Retina (tissue), 1 donor: ENCODE data around the gene ARID5B.
A peak's percentile ranks its signal among the peaks of the same experiment; 100 is the strongest.

Source experiments
- DNase-seq: peaks from one replicate; pipeline ENCODE4 v3.0.0-alpha.2; 2016

Gene ARID5B

DNA sequence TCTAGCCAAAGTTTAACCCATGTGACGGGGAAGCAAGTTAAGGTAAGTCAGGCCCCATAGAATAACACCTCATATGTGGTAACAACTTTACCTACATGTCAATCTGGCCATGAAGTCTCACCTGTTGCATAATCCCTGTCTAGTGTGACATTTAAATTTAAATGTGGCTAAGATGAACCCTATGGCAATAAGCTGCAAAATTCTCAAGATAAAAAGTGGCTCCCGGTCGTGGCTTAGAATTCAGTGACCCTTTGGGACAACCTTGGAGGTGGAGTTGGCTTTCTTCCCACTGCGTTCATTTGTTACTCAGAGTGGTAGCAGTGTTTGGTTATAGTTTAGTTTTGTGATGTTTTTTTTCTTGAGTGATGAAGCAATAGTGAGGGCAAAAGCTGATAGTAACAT, 90.6 kb downstream of the ARID5B start:
- DNase-seq = no peak

DNA sequence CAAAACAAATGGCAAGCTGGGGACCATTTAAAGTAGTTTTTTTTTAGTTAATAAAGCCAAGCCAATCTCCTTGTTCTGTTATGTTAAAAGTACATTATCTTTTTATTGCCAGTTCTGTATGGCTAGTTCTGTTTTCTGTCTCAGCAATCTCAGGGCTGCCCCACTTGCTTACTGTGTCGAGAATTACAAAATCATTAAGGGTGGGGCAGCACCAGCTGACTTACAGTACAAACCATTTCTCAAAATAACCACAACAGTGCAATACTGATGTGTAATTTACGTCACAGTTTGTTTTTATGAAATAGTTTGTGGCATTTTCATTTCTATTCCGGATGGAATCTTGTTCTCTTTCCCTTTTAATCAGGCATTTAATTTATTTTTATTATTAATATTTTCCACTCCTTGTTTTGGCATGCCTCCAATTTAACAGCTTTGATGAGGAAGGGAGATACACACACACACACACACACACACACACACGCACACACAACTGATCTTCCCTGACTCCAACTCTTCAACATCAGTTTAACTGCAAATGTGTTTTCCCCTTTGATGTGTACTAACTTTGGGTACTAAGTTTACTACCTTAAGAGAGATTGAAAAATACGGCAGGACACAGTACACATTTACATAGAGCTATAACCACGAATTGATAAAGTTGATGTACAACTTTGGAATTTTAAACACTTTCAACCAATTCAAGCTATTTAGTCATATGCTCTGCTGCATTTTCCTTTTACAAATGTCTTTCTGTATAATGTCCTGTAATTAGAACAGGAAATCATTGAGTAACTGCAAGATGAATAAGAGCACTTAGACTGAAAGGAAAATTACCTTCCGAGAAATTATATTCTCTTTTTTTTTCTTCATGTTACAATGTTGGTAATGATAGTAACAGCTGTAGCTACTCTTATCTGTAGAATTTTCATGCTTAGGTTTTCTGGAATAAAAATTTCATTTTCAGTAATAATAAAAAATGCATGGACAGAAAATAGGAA, 91.5 kb downstream of the ARID5B start:
- DNase-seq = no peak

DNA sequence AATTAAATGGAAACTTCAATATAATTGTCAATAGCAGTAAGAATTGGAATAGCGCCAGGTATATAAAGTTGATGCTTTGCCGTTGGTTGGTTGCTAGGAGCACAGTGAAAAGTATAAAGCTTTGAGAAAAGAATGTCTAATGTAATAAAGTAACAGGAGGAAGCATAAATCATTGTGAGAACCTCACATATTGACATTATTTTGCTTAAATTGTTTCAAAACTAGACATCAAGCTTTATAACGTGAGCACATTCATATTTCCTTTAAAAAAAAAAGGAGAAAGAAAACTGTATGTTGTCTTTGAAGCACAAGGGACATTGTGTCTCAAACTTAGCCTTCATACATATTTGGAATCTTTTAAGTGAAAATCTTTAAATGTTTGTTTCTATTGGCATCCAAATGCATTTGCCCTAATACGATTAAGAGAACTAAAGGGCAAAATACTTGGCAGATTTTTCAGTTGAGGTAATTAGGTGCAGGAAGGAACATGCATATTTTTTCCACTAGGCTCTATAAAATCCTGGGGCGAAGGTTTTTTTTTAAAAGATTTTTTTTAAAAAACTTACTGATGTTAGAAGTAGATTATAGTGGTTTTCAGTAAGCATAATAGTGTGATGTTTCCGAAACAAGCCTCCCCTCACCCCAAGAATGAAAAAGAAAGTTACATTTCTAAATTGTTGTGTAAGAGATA, 92.4 kb downstream of the ARID5B start:
- no peak for DNase-seq

DNA sequence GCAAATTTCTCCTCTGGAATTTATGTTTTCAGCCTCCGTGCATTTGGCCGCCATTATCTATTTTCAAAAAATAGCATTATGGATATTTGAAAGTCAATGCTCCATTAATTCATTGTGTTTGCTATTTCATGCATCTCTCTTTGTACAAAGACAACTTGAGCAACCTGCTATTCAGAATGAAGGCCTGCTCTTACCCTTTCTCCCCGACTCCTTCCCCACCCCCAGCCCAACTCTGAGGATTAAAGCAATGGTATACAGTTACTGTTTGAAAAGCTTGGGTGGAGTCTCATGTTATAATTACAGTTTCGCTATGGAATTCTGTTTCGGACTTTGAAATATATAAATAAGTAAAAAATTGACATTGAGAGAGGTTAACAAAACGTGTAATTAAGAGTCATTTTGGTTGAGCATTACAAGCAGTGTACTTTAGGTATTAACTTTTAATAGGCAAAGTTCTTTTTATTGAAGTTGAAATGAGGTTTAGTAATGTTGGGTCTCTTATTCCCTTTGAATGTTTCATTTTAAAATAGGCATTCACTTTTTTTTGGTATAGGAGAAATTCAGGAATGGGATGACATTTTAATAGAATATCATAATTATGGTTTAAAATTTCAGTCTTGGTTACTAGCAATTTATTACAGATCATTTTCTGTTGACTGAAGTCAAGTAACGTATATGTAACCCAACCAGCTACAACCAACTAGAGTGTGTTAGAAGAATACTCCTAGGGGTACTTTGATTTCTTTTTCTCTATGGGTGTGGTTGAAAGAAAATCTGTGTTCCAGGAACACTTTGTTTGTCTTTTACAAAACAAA, 93.1 kb downstream of the ARID5B start:
- DNase-seq = peak; percentile 17

DNA sequence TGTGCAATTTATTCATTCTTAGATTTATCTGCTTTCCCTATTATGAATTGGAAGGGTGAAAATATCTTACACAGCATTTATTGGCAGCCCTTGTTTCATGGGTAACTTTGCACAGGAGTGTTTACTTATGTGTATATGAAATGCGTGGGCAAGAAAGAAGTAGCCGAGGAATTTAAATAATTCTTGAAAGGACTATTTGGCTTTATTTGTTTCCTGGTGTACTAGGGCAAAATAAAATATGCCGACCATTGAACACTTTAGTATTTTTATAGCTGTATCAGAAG, 93.7 kb downstream of the ARID5B start:
- DNase-seq = no peak

DNA sequence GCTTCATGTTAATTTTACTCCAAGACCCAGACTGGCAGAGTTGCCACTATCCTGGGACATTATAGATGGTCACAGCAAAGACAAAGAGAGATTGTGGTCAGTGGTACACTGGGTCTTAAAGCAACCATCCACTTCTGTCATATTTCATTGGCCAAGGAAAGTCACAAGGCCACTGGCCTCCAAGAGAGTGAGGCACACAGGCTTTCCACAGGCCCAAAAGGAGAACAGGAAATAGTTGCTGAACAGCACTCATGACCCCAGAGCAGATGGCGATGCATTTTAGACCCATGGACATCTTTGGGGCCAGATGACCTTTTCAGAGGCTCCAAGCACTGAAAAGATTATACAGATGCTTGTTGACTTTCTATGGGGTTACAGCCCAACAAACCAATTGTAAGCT, 97.4 kb downstream of the ARID5B start:
- DNase-seq = no peak

DNA sequence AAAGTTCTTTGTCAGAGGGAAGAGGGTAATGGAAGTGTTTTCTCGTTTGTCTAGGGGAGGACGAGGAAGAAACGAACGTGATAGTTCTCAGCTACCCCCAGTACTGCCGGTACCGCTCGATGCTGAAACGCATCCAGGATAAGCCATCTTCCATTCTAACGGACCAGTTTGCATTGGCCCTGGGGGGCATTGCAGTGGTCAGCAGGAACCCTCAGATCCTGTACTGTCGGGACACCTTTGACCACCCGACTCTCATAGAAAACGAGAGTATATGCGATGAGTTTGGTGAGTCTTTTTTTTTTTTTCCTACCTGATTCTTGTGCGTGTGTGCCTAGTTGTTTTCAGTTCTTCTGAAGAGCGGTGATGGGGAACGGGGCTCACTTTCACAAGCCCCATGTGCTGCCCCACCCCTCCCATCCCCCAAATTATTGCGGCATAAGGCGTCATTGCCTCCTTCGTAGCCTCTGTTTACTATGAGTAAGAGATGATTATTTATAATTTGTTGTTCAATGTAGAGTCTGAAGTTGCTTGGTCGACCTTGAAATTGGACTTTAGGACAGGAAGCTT, 98.6 kb downstream of the ARID5B start:
- DNase-seq = no peak

DNA sequence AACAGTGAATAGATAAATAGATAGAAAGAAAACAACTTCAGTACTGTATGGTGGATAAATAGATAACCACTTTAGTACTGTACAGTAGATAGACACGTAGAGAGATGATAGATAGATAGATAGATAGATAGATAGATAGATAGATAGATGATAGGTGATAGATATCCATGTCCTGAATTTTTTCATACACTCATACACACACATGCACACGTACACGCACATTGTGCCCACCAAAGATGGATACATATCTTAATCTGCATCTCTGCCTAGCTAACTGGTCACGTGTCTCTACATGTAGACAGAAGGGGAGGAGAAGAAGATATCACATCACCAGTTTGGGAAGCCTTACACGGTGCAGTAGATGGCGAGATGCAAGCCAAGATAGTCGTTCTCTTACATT, 99.2 kb downstream of the ARID5B start:
- DNase-seq = no peak

DNA sequence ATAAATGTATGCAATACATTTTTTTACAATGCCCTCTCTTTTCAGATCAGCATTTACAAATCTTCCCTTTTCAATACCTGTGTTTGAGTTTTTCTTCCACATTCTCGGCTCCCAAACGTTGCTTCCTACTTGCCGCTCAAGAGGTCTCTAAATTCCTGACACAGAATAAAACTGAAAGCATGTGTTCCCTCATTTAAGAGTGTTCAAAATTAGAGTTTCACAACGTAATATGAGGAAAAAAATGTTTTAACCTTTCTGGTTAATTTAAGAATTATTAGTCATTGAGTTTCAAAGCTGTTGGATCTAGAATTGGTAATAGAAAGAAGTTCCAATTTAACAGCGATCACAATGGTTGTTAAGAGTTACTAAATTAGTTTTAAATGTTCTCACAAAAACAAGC, 100.4 kb downstream of the ARID5B start:
- DNase-seq = no peak

DNA sequence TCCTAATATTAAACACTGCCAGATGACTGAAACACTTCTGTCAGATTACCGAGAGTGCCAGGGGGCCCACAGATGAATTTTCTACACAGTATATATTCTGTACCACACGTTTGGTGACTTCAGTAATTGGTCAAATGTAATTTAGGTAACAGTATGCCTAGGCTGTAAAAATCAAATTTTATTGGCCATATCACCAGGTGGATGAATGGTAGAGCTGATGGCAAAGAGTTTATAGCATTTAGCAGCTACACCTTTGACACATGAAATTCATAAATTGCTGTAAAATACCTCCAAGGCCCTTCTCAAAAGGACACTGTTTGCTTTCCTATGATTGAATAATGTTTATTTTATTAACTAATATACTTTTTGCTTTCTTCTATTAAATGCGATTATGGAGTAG, 101.3 kb downstream of the ARID5B start:
- DNase-seq = no peak

DNA sequence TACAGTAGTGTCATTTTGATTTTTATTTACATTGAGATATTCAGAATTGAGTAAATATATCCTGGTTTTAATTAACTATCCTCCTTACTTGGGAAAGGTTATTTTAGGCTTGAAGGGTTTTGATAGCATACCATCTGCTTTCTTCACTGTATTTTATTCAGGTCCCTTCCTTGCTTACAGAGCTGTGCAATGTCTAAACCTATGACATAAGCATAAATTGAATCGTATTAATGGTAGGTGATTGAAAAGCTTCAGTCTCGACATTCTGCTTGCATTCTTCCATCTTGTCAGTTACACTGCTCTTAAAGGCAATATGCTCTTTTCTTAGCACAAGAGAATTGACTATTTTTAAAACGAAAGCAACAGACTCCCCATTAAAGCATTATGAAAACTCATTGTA, 102.5 kb downstream of the ARID5B start:
- no peak for DNase-seq

DNA sequence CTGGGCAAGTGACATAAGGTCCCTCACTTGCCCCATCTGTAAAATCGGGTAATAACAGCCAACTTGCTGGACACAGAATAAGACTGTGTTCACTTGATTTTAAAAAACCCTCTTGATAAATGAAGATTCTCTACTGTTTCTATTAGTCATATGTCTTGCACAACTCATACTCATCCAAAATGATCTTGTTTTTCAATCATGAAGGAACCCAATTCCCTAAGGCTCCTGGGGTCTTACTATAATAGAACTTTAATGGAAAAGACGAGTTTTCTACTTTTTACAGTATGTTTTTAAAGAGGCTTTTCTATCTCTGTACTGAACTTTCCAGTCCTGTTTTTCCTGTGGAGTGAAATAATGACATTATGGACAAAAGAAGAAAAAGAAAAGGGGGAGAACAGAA, 103.8 kb downstream of the ARID5B start:
- no peak for DNase-seq

DNA sequence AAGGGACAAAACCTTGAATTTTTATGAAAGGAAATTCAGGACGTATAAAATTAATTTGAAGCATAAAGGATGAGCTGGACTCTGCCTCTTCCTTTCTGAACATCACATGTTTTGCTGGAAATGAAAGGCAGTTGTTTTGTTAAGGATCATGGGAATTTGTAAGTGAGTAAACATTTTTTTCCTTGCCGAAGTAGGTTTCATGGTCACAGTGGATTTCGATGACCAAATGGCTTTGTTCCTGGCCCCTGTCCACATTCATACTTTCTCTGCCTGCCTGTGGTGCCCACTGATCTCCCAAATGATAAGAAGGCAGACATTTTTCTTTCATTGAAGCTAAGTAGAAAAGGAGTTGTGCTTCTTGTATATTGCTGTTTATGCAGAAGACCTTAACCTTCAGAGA, 104.2 kb downstream of the ARID5B start:
- no peak for DNase-seq

DNA sequence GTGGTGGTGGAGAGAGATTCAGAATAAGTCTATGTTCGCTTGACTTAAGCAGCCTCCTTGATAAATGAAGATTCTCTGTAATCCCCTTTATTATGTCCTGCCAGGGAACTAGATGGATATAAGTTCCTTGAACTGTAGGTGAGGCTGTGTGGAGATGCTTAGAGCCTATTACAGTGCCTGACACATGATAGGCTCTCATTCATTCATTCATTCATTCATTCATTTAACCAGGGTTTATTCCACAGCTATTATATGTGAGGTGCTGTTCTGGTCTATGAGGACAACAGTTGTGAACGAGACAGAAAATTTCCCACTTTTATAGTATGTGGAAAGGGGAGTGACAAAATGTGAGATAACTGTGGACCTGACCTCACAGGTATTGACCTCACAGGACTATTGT, 105.6 kb downstream of the ARID5B start:
- no peak for DNase-seq

DNA sequence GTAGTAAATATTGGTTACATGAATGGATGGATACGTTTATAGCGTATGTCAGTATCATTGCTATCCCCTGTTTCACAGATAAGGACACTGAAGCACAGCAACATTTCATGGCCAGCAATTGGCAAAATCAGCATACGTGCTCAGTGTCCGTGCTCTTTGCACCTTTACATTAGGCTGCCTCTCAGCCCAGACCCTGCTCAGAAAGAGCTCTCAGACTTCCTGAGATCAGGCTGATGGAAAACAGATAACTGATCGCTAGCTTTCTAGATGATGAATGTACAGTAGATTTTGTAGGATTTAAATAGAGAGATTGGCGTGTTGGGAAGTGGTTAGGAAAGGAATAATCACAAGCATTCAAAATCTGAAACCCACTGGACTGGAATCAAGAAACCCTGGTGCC, 106.7 kb downstream of the ARID5B start:
- no peak for DNase-seq

DNA sequence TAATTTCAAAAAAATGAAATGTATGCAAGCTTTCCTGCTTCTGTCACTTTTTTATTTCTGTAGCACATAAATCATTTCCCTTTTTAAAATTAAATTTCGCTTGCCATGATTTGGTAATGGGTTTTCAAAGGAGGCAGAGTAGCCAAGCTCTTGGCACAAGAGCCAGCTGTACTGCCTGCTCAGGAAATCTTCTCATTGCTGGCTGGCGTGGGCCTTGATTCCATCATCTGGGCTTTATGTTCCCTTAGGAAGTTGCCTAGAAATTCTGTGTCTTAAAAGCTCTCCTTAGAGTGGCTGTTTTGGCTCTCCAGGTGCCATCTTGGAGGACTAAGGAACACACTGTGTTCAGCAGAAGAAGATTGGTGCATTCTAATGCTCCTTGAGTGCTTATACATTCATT, 107.4 kb downstream of the ARID5B start:
- no peak for DNase-seq

DNA sequence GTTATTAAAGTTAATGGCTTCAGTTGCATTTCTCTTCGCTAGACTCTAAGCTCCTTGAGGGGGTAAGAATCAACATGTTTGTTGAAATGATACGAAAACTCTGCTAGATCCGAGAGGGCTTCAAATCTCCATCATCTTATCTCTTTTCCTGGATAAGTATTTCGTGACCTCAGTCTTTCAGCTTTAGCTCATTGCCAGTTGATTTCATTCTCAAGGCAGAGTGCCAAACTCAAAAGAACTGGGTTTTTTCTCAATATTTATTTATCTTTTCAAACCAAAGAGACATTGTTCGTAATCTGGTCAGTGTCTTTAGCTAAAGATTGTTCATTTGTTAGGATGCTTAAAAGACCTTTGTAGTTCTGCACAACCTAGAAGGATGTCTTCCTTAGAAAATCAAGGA, 108.9 kb downstream of the ARID5B start:
- DNase-seq = no peak

DNA sequence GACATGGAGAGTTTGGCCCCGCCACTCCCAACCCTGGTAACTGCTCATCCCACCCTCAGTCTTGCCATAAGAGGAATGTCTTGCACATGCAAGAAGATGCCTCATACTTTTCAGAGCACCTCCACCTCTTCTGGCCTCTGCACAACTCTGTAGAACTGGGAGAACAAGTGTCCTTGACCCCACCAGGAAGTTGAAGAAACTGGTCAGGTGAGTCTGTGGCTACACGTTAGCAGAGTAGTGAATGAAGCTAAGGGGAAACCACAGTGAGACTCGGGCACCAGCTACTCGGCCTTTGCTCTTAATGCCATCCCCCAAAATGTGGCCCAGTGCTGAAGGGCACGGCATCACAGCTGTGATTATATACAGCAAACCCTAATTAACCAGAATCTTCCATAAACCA, 110.1 kb downstream of the ARID5B start:
- no peak for DNase-seq

DNA sequence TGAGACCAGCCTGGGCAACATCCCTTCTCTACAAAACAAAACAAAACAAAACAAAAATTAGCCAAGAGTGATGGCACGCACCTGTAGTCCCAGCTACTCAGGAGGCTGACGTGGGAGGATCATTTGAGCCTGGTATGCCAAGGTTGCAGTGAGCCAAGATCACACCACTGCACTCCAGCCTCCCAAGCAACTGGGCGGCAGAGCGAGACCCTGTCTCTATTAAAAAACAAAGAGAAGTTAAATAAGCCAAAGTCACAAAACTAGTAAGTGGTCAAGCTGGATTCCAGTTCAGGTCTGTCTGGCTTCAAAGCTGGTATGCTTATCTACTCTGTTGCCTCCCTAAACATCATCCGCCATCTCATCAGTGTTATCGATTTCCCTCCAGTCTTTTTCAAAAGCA, 110.8 kb downstream of the ARID5B start:
- no peak for DNase-seq

DNA sequence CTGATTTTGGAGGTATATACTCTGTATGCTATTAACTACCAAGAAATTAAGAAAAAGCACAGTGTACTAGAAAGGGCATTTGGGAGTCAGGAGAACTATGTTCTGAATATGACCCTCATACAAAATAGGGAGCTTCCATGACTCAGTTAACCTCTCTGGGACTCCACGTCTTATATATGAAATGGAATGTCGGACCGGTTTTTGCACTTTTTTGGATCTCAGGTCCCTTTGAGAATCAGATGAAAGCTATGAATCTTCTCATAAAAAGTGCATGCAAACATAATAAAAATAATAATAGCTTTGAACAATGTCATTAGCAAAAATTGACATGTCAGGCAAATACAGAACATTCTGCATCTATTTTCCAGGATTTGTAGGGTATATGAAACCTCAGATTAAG, 113.0 kb downstream of the ARID5B start:
- DNase-seq = no peak

DNA sequence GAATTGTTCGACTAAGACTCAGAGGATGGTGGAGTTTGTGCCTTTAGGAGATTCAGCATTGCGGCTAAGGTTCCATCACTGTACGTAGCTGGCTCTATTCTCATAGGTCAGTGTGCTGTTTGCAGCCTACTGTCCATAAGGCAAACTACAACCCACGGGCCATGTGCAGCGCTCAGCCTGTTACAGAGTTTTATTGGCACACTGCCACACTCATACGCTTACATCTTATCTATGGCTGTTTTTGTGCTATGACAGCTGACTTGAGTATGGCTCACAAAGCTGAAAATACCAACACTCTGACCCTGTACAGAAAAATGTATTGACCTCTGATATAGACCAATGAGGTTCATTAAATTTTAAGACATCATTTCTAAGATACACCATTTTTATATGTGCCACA, 114.5 kb downstream of the ARID5B start:
- DNase-seq = no peak

DNA sequence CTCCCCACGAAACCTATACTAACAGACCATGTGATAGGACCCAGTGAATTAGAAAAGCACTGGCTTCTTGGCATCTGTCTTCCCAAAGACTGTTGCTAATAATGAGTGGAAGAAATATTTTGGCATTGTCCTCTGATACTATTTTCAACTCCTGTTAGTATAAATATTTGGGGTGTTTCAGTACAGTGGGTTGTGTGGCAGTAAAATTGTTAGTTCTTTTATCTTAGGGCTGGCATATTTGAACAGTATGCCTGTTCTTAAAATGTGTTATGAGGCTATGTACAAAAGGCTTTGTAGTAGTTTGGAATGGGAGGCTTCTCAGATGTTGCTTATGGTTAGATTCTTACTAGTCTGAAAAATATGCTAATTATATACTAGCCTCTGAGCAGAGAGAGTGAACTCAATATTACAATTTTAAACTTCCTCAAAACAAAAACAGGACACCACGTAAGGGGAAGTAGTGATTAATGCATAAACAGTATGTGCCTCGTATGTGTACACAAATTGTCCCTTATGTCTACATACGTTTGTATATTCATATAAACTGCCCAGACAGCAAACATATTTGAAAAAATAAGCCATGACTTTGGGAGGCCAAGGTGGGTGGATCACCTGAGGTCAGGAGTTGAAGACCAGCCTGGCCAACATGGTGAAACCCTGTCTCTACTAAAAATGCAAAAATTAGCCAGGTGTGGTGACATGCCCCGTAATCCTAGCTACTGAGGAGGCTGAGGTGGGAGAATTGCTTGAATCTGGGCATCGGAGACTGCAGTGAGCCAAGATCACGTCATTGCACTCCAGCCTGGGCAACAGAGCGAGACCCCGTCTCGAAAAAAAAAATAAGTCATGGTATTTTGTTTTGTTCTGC, 115.4 kb downstream of the ARID5B start:
- no peak for DNase-seq
